Tibial artery (tissue), 4 donors: ENCODE results near the gene ZNF837.

ENCODE experiments used
- DNase-seq, 2 donors: peaks; one replicate each; pipeline ENCODE4 v3.0.0-alpha.2; 2019
- H3K27ac ChIP-seq, 2 donors: fragments of 200-600 bp; sonication (generic) in 1 of 2; 1 replicate in 1 of 2; 2 replicates in 1 of 2; pipeline ENCODE4 v1.5.1; 2018 to 2019; ENCODE audit warnings: mild to moderate bottlenecking in 1 of 2
- H3K27me3 ChIP-seq, 2 donors: fragments of 200-600 bp; sonication (generic) in 1 of 2; one replicate each; pipeline versions ENCODE4 v1.5.1 to v1.6.0; 2016 to 2019
- H3K36me3 ChIP-seq, 3 donors: fragments of 200-600 bp; sonication (generic) in 2 of 3; one replicate each; pipeline ENCODE4 v1.5.1; 2016 to 2019; ENCODE audit warnings: mild to moderate bottlenecking in 2 of 3
- H3K4me1 ChIP-seq, 4 donors: fragments of 200-600 bp; sonication (generic) in 2 of 4; 1 replicate in 3 of 4; 2 replicates in 1 of 4; pipeline ENCODE4 v1.5.1; 2016 to 2019
- H3K4me3 ChIP-seq, 2 donors: fragments of 200-600 bp; sonication (generic) in 1 of 2; 1 replicate in 1 of 2; 2 replicates in 1 of 2; pipeline ENCODE4 v1.5.1; 2018 to 2019; ENCODE audit warnings: mild to moderate bottlenecking in 2 of 2
- H3K9me3 ChIP-seq, 3 donors: fragments of 200-600 bp; sonication (generic) in 1 of 3; one replicate each; pipeline ENCODE4 v1.5.1; 2016 to 2019
- CTCF ChIP-seq, 2 experiments: fragments of 200-600 bp in 1 of 2; fragments of 450-650 bp in 1 of 2; IDR thresholded peaks; one replicate each; pipeline ENCODE4 v1.5.1; 2017 to 2019; ENCODE audit warnings: antibody characterized with exemption in 2 of 2, mild to moderate bottlenecking in 1 of 2, moderate library complexity in 1 of 2
- intact Hi-C: fragments of 100-400 bp; cut with DNase I; formaldehyde crosslinking; loops from one replicate; pipeline ENCODE4 v1.15.0; 2023; ENCODE audit warnings: low total_unique reads

Gene ZNF837

GRCh38 chr19:58326501-58326913 is 54.3 kb downstream of the ZNF837 start:
- intact Hi-C loops, result no loop called here
- H3K4me1 ChIP-seq, result peaks cover 0 to 31% (median 21%) of the 10 kb centered on the region in 4 donors
- peak overlapping the region; percentile 70 to 90 for H3K4me3 ChIP-seq
- no peak for TF ChIP-seq CTCF (IDR thresholded peaks at IDR 0.05)
- DNase-seq, result no peak
- no peaks in the 10 kb centered on the region for H3K27me3 ChIP-seq
- H3K27ac ChIP-seq, result peak overlapping the region; percentile 94 to 97
- H3K9me3 ChIP-seq, result no peaks in the 10 kb centered on the region
- H3K36me3 ChIP-seq, result peaks cover 0 to 16% (median 7%) of the 10 kb centered on the region in 3 donors

- no peak for TF ChIP-seq CTCF (IDR thresholded peaks at IDR 0.05)
- intact Hi-C loops, result no loop called here
- H3K36me3 ChIP-seq, result peaks cover 0 to 16% (median 7%) of the 10 kb centered on the region in 3 donors
- no peaks in the 10 kb centered on the region for H3K27me3 ChIP-seq
- peak overlapping the region in 1 of 2 donors; percentile 70 for H3K4me3 ChIP-seq
- no peak for DNase-seq
- H3K4me1 ChIP-seq, result peaks cover 0 to 31% (median 21%) of the 10 kb centered on the region in 4 donors
- H3K27ac ChIP-seq, result peak overlapping the region in 1 of 2 donors; percentile 94
- H3K9me3 ChIP-seq, result no peaks in the 10 kb centered on the region
These were observed 55.4 kb downstream of the ZNF837 start for GRCh38 chr19:58325311-58326022.

GRCh38 chr19:58319241-58319640 is 61.6 kb downstream of the ZNF837 start:
- TF ChIP-seq CTCF (IDR thresholded peaks at IDR 0.05), result no peak
- Histone ChIP-seq H3K27me3 (no peaks in the 10 kb centered on the region), H3K4me1 (no peaks in the 10 kb centered on the region), H3K9me3 (no peaks in the 10 kb centered on the region), H3K4me3 (no peak overlapping the region), H3K36me3 (peaks cover 10 to 51% (median 38%) of the 10 kb centered on the region in 3 donors), H3K27ac (no peak overlapping the region)
- intact Hi-C loops, result no loop called here
- DNase-seq, result no peak

GRCh38 chr19:58318297-58318696 is 62.5 kb downstream of the ZNF837 start:
- Histone ChIP-seq H3K27me3 (no peaks in the 10 kb centered on the region), H3K9me3 (no peaks in the 10 kb centered on the region), H3K4me1 (no peaks in the 10 kb centered on the region), H3K36me3 (peaks cover 19 to 61% (median 47%) of the 10 kb centered on the region in 3 donors), H3K4me3 (no peak overlapping the region), H3K27ac (no peak overlapping the region)
- TF ChIP-seq CTCF (IDR thresholded peaks at IDR 0.05), result no peak
- DNase-seq, result no peak
- intact Hi-C loops, result no loop called here
